HG03457 (cell line): ENCODE data around the gene RARRES1.

Experiments
- ATAC-seq: cut with Tn5 transposase; IDR thresholded peaks from one replicate; pipeline ENCODE4 v1.9.1; 2021; ENCODE audit warnings: moderate number of reproducible peaks; ENCODE audit not compliant: unreplicated experiment

Gene RARRES1

GRCh38 chr3:158649791-158650190 is 82.5 kb downstream of the RARRES1 start:
- ATAC-seq: no peak
